Activated CD8-positive, alpha-beta memory T cell treated with anti-CD3 and anti-CD28 coated beads for 24 hours (primary cell): ENCODE results near the gene SH2D6.
"Not testable (repeated sequence)": the region's sequence is repeated elsewhere in the genome, so short reads cannot be mapped to it uniquely, and the experiment has no call there.

ENCODE experiments used
- DNase-seq: peaks from one replicate; pipeline ENCODE4 v3.0.0-alpha.2; 2020

SH2D6 gene

GRCh38 chr2:85418132-85419008, at the start of gene SH2D6:
TSS of gene SH2D6 (plus strand) at chr2:85418714. CDS start at chr2:85429466, 10,752 bp downstream.
- peak; percentile 96 for DNase-seq

GRCh38 chr2:85368921-85369320, 49.6 kb upstream of the SH2D6 start:
- DNase-seq: no peak

GRCh38 chr2:85369500-85369899, 49.0 kb upstream of the SH2D6 start:
- DNase-seq: no peak

- DNase-seq: no peak
Measured at GRCh38 chr2:85371045-85371444, 47.5 kb upstream of the SH2D6 start.

- DNase-seq: no peak
Measured at GRCh38 chr2:85376291-85377065, 42.0 kb upstream of the SH2D6 start.

- no peak for DNase-seq
Measured at GRCh38 chr2:85377083-85377482, 41.4 kb upstream of the SH2D6 start.

- DNase-seq: no peak
Measured at GRCh38 chr2:85378257-85378656, 40.3 kb upstream of the SH2D6 start.

- no peak for DNase-seq
Measured at GRCh38 chr2:85380048-85380447, 38.5 kb upstream of the SH2D6 start.

GRCh38 chr2:85383151-85383550, 35.4 kb upstream of the SH2D6 start:
- not testable (repeated sequence) for DNase-seq

- DNase-seq: no peak
Measured at GRCh38 chr2:85383850-85384249, 34.7 kb upstream of the SH2D6 start.

- DNase-seq: no peak
Measured at GRCh38 chr2:85385746-85386145, 32.8 kb upstream of the SH2D6 start.

GRCh38 chr2:85387754-85388153, 30.8 kb upstream of the SH2D6 start:
- DNase-seq: no peak

- no peak for DNase-seq
Measured at GRCh38 chr2:85388878-85389538, 29.5 kb upstream of the SH2D6 start.

- peak; percentile 89 for DNase-seq
Measured at GRCh38 chr2:85390941-85391669, 27.4 kb upstream of the SH2D6 start.

GRCh38 chr2:85393836-85394235, 24.7 kb upstream of the SH2D6 start:
- DNase-seq: no peak

- DNase-seq: no peak
Measured at GRCh38 chr2:85394261-85394681, 24.2 kb upstream of the SH2D6 start.

GRCh38 chr2:85394976-85395375, 23.5 kb upstream of the SH2D6 start:
- DNase-seq: no peak

GRCh38 chr2:85395912-85396475, 22.5 kb upstream of the SH2D6 start:
- DNase-seq: no peak

GRCh38 chr2:85396531-85397470, 21.7 kb upstream of the SH2D6 start:
- no peak for DNase-seq

- DNase-seq: no peak
Measured at GRCh38 chr2:85397925-85398331, 20.6 kb upstream of the SH2D6 start.
